Placental pericyte (primary cell): ENCODE measurements around the gene FOXO3. TPM values are rescaled to one million over a fixed set of nuclear protein-coding genes. Genes with fewer than 3 reads are reported as not detected.

Experiments
- small RNA-seq: library from RNA; depleted of rRNA; stranded (forward); fragments of <200 nt; gene quantifications from one replicate; pipeline ENCODE3, GENCODE V24; 2012; ENCODE audit warnings: low replicate concordance
- total RNA-seq: library from RNA; depleted of rRNA; stranded (reverse); fragments of >200 nt; gene quantifications from 2 replicates; pipeline ENCODE4 v1.2.3, GENCODE V29; 2012

Gene FOXO3
- 46.5 and 52.1 TPM in 2 replicates for total RNA-seq

GRCh38 chr6:108560463-108561308, at the start of gene FOXO3:
FOXO3 (plus strand) TSS chr6:108560917; CDS start chr6:108561209, 292 bp downstream.

Small RNAs within 50 kb of the gene (small RNA-seq; reads per million reads assigned to genes)
- gene AL391646.1 (not detected), gene SUMO2P8 (not detected)
